ENCODE data around the gene LANCL2.

Gene LANCL2

DNA sequence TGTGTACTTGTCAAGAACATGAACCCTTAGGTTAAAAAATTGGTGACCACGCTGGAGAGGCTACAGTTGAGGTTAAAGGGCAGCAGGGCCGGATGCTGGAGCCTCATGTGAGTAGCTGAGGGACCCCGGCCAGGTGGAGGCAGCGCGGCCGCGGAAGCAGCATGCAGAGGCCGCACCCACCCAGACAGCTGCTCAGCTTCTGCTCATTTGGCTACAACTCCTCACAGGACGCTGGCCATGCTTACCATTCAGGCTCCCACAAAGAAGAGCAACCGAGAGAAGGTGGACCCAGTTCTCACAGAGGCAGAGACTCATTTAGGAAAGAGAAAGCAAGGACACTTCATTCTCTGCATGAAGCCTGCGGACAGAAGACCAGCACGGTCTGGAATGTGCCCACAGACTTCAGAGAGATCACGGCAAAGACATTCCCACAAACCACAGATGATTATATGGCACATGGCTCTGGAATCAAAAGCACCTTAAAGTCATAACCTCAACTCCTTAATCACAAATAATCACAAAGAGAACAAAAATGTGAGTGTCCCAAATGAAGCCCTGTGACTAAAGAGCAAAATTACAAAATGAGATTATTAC, 112.7 kb downstream of the LANCL2 start:
- H3K27ac ChIP-seq: no peak overlapping the region

DNA sequence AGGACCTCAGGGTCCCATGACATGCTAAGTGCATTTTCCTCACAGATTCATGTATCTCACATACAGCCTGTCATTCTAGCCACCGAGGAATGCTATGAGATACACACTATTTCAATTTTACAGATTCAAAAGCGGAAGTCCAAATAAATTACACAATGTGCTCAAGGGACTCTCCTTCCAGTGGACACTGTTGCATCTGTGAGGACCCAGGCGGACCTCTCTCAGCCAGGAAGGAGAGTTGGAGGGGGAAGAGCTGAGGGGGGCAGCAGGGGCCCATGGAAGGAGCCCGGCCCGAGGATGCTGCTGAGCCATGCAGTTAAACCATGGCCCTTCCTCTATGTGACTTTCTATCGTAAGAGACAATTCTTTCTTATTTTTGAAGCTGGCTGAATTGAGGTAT, 113.6 kb downstream of the LANCL2 start:
- no peak overlapping the region for H3K27ac ChIP-seq
- TF ChIP-seq, protein P1, sequence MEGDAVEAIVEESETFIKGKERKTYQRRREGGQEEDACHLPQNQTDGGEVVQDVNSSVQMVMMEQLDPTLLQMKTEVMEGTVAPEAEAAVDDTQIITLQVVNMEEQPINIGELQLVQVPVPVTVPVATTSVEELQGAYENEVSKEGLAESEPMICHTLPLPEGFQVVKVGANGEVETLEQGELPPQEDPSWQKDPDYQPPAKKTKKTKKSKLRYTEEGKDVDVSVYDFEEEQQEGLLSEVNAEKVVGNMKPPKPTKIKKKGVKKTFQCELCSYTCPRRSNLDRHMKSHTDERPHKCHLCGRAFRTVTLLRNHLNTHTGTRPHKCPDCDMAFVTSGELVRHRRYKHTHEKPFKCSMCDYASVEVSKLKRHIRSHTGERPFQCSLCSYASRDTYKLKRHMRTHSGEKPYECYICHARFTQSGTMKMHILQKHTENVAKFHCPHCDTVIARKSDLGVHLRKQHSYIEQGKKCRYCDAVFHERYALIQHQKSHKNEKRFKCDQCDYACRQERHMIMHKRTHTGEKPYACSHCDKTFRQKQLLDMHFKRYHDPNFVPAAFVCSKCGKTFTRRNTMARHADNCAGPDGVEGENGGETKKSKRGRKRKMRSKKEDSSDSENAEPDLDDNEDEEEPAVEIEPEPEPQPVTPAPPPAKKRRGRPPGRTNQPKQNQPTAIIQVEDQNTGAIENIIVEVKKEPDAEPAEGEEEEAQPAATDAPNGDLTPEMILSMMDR (IDR thresholded peaks at IDR 0.05): no peak
- TF ChIP-seq ZFX (IDR thresholded peaks at IDR 0.05; ENCODE audit: borderline replicate concordance): no peak

More for the DNA sequence above, 112.7 kb downstream of the LANCL2 start:
- TF ChIP-seq, protein P1 (IDR thresholded peaks at IDR 0.05): no peak
- TF ChIP-seq ZFX (IDR thresholded peaks at IDR 0.05; ENCODE audit: borderline replicate concordance): no peak

DNA sequence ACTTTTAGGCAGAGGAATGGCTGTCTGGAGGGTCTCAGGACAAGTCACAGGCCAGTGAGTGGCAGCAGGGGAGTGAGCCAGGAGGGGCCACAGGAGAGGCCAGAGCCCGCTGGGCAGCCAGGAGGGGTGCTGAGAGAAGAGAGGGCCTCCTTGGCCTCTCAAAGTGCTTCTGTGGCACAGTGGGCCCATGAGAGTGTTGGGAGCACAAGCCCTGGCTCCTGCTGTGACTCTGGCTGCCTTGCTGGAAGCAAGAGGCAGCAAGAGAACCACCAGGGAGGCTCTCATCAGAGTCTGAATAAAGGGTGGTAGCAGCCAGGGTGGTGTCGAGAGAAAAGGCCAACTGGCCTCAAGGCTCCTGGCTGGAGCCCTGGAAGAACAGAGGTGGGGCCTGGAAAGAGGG, 116.0 kb downstream of the LANCL2 start:
- TF ChIP-seq ZFX (IDR thresholded peaks at IDR 0.05; ENCODE audit: borderline replicate concordance): no peak
- TF ChIP-seq, protein P1 (IDR thresholded peaks at IDR 0.05): no peak
- H3K27ac ChIP-seq: no peak overlapping the region

DNA sequence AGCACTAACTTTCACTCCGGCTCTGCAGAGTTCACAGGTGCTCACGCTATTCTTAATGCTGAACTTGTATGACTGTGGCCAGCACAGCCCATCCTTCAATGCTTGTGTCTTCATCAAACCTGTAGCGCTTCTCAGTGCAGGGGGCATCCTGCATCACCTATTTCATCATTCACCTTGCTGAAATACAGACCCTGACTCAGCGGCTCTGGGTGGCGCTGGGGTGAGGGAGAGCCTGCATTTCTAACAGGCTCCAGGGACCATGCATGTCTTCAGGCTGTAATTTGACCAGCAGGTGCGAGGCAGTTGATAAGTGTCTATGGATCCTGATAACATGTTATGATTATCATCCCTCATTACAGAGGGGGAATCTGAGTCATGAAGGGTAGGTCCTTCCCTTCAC, 117.9 kb downstream of the LANCL2 start:
- TF ChIP-seq ZFX (IDR thresholded peaks at IDR 0.05; ENCODE audit: borderline replicate concordance): no peak
- TF ChIP-seq, protein P1 (IDR thresholded peaks at IDR 0.05): no peak
- no peak overlapping the region for H3K27ac ChIP-seq

All from 22Rv1 (cell line).